ENCODE data around the gene PANK4.

GRCh38 chr1:2534687-2535441, 8.5 kb upstream of the PANK4 start:
- TF ChIP-seq REST (IDR thresholded peaks at IDR 0.05) (no peak), YY1 (IDR thresholded peaks at IDR 0.05) (no peak), RAD21 (IDR thresholded peaks at IDR 0.05) (no peak), SP1 (IDR thresholded peaks at IDR 0.05) (no peak)
- TF ChIP-seq, protein P1, sequence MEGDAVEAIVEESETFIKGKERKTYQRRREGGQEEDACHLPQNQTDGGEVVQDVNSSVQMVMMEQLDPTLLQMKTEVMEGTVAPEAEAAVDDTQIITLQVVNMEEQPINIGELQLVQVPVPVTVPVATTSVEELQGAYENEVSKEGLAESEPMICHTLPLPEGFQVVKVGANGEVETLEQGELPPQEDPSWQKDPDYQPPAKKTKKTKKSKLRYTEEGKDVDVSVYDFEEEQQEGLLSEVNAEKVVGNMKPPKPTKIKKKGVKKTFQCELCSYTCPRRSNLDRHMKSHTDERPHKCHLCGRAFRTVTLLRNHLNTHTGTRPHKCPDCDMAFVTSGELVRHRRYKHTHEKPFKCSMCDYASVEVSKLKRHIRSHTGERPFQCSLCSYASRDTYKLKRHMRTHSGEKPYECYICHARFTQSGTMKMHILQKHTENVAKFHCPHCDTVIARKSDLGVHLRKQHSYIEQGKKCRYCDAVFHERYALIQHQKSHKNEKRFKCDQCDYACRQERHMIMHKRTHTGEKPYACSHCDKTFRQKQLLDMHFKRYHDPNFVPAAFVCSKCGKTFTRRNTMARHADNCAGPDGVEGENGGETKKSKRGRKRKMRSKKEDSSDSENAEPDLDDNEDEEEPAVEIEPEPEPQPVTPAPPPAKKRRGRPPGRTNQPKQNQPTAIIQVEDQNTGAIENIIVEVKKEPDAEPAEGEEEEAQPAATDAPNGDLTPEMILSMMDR (IDR thresholded peaks at IDR 0.05; ENCODE audit: low read depth, low read length, missing input control) = no peak
- TF ChIP-seq, protein P2, sequence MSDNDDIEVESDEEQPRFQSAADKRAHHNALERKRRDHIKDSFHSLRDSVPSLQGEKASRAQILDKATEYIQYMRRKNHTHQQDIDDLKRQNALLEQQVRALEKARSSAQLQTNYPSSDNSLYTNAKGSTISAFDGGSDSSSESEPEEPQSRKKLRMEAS (IDR thresholded peaks at IDR 0.05) = no peak
- TF ChIP-seq, protein P3, sequence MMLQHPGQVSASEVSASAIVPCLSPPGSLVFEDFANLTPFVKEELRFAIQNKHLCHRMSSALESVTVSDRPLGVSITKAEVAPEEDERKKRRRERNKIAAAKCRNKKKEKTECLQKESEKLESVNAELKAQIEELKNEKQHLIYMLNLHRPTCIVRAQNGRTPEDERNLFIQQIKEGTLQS (IDR thresholded peaks at IDR 0.05) = no peak

All from liver (tissue), 3 donors.